Measurements from ENCODE around the gene PALM2AKAP2.

Gene PALM2AKAP2

DNA sequence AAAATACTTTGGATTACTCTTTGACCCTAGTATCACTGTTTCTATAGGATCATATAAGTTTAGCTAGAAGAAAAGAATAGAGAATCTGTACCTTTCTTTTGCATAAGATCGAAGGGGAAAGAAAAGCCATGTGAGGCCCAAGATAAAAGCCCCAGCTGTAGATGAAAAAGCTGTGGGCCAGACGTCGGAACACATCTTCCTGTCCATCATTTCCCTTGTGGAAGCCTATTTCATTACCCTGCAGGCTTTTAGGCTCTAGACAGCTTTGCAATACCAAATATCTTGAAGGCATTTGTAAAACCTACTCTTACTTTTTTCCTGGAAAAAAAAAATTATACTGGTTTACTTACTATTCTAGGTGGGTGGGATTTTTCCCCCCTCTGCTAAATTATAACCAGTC, 10.0 kb downstream of the PALM2AKAP2 start:
- Mint-ChIP-seq H3K4me3 (no peak overlapping the region), H3K4me1 (ENCODE audit: low read depth) (no peaks in the 10 kb centered on the region), H3K9me3 (no peaks in the 10 kb centered on the region), H3K27ac (no peak overlapping the region), H3K27me3 (peaks cover 7% of the 10 kb centered on the region), H3K36me3 (ENCODE audit: low read depth) (no peaks in the 10 kb centered on the region)

DNA sequence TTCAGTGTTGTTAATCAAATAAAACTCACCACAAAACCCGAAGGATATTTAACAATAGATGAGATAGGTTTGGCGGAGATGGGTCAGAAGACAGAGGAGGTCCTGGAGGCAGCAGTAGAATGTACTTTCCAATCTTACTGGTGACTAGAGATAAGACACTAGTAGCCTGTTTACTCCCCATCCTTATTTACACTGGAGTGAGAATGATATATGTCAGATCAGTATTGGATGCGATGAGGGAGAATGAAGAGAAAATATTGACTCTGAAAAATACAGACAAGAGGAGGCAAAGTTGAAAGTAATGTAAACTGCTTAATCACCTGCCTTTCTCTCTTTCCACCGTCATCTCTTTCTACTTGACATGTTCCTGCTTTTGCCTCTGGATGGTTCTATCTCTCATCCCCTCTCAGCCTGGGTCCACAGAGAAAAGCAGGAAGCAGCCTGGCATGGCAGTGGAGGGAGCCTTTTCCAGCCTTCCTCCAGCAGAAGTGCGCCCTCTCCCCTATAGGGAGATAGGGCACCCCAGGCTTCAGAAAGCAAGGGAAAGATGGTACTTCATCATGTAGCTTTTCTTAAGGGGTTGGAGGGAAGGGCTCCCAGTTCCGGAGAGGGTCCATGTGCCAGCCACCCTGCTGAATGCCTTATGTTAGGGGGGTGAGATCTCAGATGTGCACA, 11.1 kb downstream of the PALM2AKAP2 start:
- Mint-ChIP-seq H3K9me3 (no peaks in the 10 kb centered on the region), H3K4me1 (ENCODE audit: low read depth) (no peaks in the 10 kb centered on the region)

DNA sequence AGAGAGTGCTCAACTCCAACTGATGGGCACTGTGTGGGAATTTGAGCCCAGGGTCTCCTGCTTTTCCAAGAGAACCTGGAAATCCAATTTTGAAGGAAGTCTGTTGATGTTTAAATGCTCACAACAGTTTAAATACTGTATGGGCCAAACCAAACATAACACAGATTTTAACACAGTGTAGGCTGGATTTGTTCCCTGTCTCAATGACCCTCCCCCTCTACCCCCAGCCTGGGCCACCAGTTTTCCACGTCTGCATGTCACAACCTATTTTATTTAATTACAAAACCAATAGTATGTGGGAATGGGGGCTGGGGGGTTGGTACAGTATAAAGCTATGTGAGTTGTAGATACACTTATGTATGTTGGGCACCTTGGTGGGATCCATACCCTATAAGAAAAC, 11.7 kb downstream of the PALM2AKAP2 start:
- no peaks in the 10 kb centered on the region for H3K36me3 Mint-ChIP-seq (ENCODE audit: low read depth)
- no peak overlapping the region for H3K27ac Mint-ChIP-seq
- H3K9me3 Mint-ChIP-seq = no peaks in the 10 kb centered on the region
- H3K4me3 Mint-ChIP-seq = no peak overlapping the region
- peaks cover 7% of the 10 kb centered on the region for H3K27me3 Mint-ChIP-seq
- H3K4me1 Mint-ChIP-seq (ENCODE audit: low read depth) = no peaks in the 10 kb centered on the region

More for the DNA sequence above, 11.1 kb downstream of the PALM2AKAP2 start:
- H3K36me3 Mint-ChIP-seq (ENCODE audit: low read depth) = no peaks in the 10 kb centered on the region
- no peak overlapping the region for H3K4me3 Mint-ChIP-seq
- H3K27ac Mint-ChIP-seq = no peak overlapping the region
- H3K27me3 Mint-ChIP-seq = peaks cover 7% of the 10 kb centered on the region

DNA sequence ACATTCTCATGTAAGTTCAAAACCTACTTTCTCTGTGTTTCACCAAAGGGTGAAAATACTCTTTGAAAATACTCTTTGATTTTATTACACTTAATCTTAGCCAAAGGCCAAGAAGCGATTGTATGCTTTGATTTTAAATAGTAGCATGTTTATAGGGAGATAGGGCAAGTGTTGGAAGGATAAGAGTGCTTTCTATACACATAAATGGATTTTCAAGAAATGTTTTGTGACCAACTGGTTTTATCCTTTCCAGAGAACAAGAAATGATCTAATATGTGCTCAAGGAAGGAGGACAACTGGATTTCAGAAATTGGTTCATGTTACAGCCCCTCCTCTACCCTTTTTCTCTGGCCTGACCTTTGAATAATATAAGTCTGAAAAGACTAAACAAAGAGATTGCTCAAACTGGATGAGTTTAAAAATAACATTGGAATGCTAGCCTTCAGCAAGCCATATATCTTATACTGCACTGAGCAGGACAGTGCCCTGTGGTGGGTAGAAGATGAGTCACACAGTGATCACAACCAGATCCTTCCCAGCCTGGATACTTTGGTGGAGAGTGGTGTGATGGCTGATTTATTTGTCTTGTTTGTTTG, 13.1 kb downstream of the PALM2AKAP2 start:
- Mint-ChIP-seq H3K4me3 (no peak overlapping the region), H3K9me3 (no peaks in the 10 kb centered on the region)

GRCh38 chr9:109793921-109794320, 13.9 kb downstream of the PALM2AKAP2 start:
- no peak overlapping the region for H3K4me3 Mint-ChIP-seq
- H3K27me3 Mint-ChIP-seq = peaks cover 3% of the 10 kb centered on the region
- H3K9me3 Mint-ChIP-seq = no peaks in the 10 kb centered on the region
- H3K4me1 Mint-ChIP-seq (ENCODE audit: low read depth) = no peaks in the 10 kb centered on the region
- no peaks in the 10 kb centered on the region for H3K36me3 Mint-ChIP-seq (ENCODE audit: low read depth)
- no peak overlapping the region for H3K27ac Mint-ChIP-seq

More for the DNA sequence above, 13.1 kb downstream of the PALM2AKAP2 start:
- H3K27ac Mint-ChIP-seq = no peak overlapping the region
- no peaks in the 10 kb centered on the region for H3K4me1 Mint-ChIP-seq (ENCODE audit: low read depth)
- peaks cover 7% of the 10 kb centered on the region for H3K27me3 Mint-ChIP-seq
- H3K36me3 Mint-ChIP-seq (ENCODE audit: low read depth) = no peaks in the 10 kb centered on the region

GRCh38 chr9:109794361-109795012, 14.5 kb downstream of the PALM2AKAP2 start:
- H3K9me3 Mint-ChIP-seq = no peaks in the 10 kb centered on the region
- H3K27ac Mint-ChIP-seq = no peak overlapping the region
- H3K4me3 Mint-ChIP-seq = no peak overlapping the region

DNA sequence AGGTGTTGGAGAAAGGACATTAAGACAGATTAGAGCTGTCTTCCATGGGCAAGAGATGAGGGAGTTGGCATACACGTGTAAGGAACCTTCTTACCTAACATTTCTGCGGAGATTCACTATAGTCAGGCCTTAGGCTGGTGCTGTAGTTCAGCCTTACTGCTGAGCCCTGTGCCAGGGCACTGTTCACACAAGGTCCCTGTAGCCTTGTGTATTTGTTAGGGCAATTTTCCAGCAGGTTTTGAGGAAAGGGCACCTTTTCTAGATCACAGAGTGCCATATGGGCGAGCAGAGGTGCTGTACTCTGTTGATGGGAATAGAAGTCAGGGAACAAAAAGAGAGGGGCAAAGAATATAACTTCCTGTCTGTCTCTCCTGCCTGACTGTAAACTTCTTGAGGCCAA, 15.6 kb downstream of the PALM2AKAP2 start:
- Mint-ChIP-seq H3K27ac (no peak overlapping the region), H3K4me1 (ENCODE audit: low read depth) (no peaks in the 10 kb centered on the region), H3K27me3 (peaks cover 7% of the 10 kb centered on the region), H3K4me3 (no peak overlapping the region), H3K9me3 (no peaks in the 10 kb centered on the region), H3K36me3 (ENCODE audit: low read depth) (no peaks in the 10 kb centered on the region)

More at GRCh38 chr9:109794361-109795012, 14.5 kb downstream of the PALM2AKAP2 start:
- Mint-ChIP-seq H3K27me3 (peaks cover 3% of the 10 kb centered on the region), H3K4me1 (ENCODE audit: low read depth) (no peaks in the 10 kb centered on the region), H3K36me3 (ENCODE audit: low read depth) (no peaks in the 10 kb centered on the region)

- H3K27ac Mint-ChIP-seq = no peak overlapping the region
- no peaks in the 10 kb centered on the region for H3K36me3 Mint-ChIP-seq (ENCODE audit: low read depth)
- no peaks in the 10 kb centered on the region for H3K4me1 Mint-ChIP-seq (ENCODE audit: low read depth)
Observed at GRCh38 chr9:109796078-109796477, 16.1 kb downstream of the PALM2AKAP2 start.

GRCh38 chr9:109797006-109797405, 17.0 kb downstream of the PALM2AKAP2 start:
- H3K27me3 Mint-ChIP-seq = peaks cover 13% of the 10 kb centered on the region

More at GRCh38 chr9:109796078-109796477, 16.1 kb downstream of the PALM2AKAP2 start:
- Mint-ChIP-seq H3K9me3 (no peaks in the 10 kb centered on the region), H3K4me3 (no peak overlapping the region), H3K27me3 (peaks cover 12% of the 10 kb centered on the region)

GRCh38 chr9:109797509-109797908, 17.5 kb downstream of the PALM2AKAP2 start:
- Mint-ChIP-seq H3K4me3 (no peak overlapping the region), H3K36me3 (ENCODE audit: low read depth) (no peaks in the 10 kb centered on the region), H3K9me3 (no peaks in the 10 kb centered on the region), H3K4me1 (ENCODE audit: low read depth) (no peaks in the 10 kb centered on the region), H3K27me3 (peaks cover 13% of the 10 kb centered on the region), H3K27ac (no peak overlapping the region)

More at GRCh38 chr9:109797006-109797405, 17.0 kb downstream of the PALM2AKAP2 start:
- Mint-ChIP-seq H3K27ac (no peak overlapping the region), H3K9me3 (no peaks in the 10 kb centered on the region), H3K4me1 (ENCODE audit: low read depth) (no peaks in the 10 kb centered on the region), H3K36me3 (ENCODE audit: low read depth) (no peaks in the 10 kb centered on the region), H3K4me3 (no peak overlapping the region)

DNA sequence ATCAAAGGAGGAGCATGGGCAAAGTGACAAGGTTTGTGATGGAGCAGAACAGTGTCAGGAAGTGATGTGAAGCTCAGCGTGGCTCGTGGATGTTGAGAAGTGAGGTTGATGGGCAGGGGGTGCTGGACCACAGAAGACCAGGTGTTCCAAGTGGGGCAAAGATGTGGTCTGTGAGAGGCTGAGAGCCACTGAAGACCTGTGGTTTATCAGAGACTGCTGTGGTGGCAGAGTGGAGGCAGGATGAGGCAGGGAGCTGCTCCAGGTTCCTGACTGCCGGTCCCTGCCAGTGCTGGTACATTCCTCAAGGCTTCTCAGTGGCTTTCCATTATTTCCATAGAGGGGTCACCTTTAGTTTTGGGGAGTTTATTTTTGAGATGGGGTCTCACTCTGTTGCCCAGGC, 19.1 kb downstream of the PALM2AKAP2 start:
- no peaks in the 10 kb centered on the region for H3K4me1 Mint-ChIP-seq (ENCODE audit: low read depth)
- H3K4me3 Mint-ChIP-seq = no peak overlapping the region
- H3K27me3 Mint-ChIP-seq = peaks cover 10% of the 10 kb centered on the region
- H3K9me3 Mint-ChIP-seq = no peaks in the 10 kb centered on the region
- H3K27ac Mint-ChIP-seq = no peak overlapping the region
- H3K36me3 Mint-ChIP-seq (ENCODE audit: low read depth) = no peaks in the 10 kb centered on the region

GRCh38 chr9:109799792-109800191, 19.8 kb downstream of the PALM2AKAP2 start:
- Mint-ChIP-seq H3K9me3 (no peaks in the 10 kb centered on the region), H3K4me1 (ENCODE audit: low read depth) (no peaks in the 10 kb centered on the region), H3K36me3 (ENCODE audit: low read depth) (no peaks in the 10 kb centered on the region), H3K27me3 (peaks cover 10% of the 10 kb centered on the region), H3K27ac (no peak overlapping the region), H3K4me3 (no peak overlapping the region)

DNA sequence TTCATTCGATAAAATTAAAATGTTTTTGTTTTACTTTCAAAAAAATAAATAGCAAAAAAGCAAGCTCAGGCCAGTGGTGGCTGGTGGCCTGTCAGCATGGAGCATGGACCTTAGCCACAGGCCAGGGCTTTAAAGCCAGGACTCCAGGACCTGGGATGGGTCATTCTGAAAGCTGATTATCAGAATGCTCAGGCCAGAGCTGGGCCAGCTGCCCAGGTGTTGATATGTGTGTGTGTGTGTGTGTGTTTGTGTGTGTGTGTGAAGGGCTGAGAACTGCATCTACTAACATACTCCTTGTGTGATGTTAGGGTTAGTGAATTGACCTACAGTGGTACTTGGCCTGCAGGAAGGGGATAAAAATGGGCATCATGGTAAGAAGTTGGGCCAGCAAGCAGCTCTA, 21.5 kb downstream of the PALM2AKAP2 start:
- no peak overlapping the region for H3K27ac Mint-ChIP-seq
- H3K4me3 Mint-ChIP-seq = no peak overlapping the region
- no peaks in the 10 kb centered on the region for H3K9me3 Mint-ChIP-seq
- H3K27me3 Mint-ChIP-seq = peaks cover 10% of the 10 kb centered on the region
- no peaks in the 10 kb centered on the region for H3K36me3 Mint-ChIP-seq (ENCODE audit: low read depth)
- H3K4me1 Mint-ChIP-seq (ENCODE audit: low read depth) = no peaks in the 10 kb centered on the region

- Mint-ChIP-seq H3K27ac (no peak overlapping the region), H3K4me3 (no peak overlapping the region), H3K9me3 (no peaks in the 10 kb centered on the region), H3K27me3 (peaks cover 10% of the 10 kb centered on the region), H3K36me3 (ENCODE audit: low read depth) (no peaks in the 10 kb centered on the region), H3K4me1 (ENCODE audit: low read depth) (no peaks in the 10 kb centered on the region)
Observed at GRCh38 chr9:109802491-109802890, 22.5 kb downstream of the PALM2AKAP2 start.

DNA sequence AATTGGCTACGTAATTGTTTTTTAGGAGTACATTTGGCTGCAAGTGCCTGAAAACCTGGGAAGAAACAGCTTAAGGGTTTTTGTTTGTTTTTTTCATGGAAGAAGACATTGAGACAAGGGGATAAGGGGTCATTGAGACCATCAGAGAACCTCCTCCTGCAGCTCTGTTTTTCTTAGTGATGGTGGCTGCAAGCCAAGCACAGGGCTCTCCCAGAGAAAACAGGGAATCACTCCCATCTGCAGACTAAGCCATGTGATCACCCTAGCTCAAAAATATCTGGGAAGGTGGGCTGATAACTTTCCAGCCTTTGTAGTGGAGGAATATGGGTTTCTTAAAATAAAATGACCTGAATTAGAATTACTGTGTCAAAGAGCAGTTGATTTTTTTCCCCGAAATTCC, 25.1 kb downstream of the PALM2AKAP2 start:
- Mint-ChIP-seq H3K36me3 (ENCODE audit: low read depth) (no peaks in the 10 kb centered on the region), H3K9me3 (peaks cover 5% of the 10 kb centered on the region), H3K27ac (no peak overlapping the region), H3K4me3 (no peak overlapping the region), H3K4me1 (ENCODE audit: low read depth) (no peaks in the 10 kb centered on the region), H3K27me3 (peaks cover 10% of the 10 kb centered on the region)

Data from stimulated activated naive CD8-positive, alpha-beta T cell treated with anti-CD3 and anti-CD28 coated beads, Interleukin-15, Interleukin-2, amounts not matched to agents 100 ng/mL and 50 ng/mL, for 24 hours (primary cell).